Epithelial cell of proximal tubule (primary cell): ENCODE results near the gene FGD4. TPM values are rescaled to one million over a fixed set of nuclear protein-coding genes. Genes with fewer than 3 reads are reported as not detected.

Source experiments
- DNase-seq: peaks from one replicate; pipeline ENCODE4 v3.0.0-alpha.2; 2011; ENCODE audit warnings: low read depth
- H3K4me3 ChIP-seq: 2 replicates; pipeline ENCODE4 v1.5.1; 2011; ENCODE audit warnings: low read depth, mild to moderate bottlenecking, low read length
- CTCF ChIP-seq: conservative IDR thresholded peaks from 2 replicates; pipeline ENCODE4 v1.5.1; 2012; ENCODE audit warnings: low read depth, mild to moderate bottlenecking, low read length
- total RNA-seq: library from RNA; depleted of rRNA; stranded (reverse); fragments of >200 nt; gene quantifications from 2 replicates; pipeline ENCODE4 v1.2.3, GENCODE V29; 2015

FGD4 gene
- total RNA-seq, 1 donor from 2014 or later = 19.9 TPM

- DNase-seq = no peak
- no peak for TF ChIP-seq CTCF
- H3K4me3 ChIP-seq = no peak overlapping the region
These were observed 187.0 kb downstream of the FGD4 start for GRCh38 chr12:32586390-32586789.

DNA sequence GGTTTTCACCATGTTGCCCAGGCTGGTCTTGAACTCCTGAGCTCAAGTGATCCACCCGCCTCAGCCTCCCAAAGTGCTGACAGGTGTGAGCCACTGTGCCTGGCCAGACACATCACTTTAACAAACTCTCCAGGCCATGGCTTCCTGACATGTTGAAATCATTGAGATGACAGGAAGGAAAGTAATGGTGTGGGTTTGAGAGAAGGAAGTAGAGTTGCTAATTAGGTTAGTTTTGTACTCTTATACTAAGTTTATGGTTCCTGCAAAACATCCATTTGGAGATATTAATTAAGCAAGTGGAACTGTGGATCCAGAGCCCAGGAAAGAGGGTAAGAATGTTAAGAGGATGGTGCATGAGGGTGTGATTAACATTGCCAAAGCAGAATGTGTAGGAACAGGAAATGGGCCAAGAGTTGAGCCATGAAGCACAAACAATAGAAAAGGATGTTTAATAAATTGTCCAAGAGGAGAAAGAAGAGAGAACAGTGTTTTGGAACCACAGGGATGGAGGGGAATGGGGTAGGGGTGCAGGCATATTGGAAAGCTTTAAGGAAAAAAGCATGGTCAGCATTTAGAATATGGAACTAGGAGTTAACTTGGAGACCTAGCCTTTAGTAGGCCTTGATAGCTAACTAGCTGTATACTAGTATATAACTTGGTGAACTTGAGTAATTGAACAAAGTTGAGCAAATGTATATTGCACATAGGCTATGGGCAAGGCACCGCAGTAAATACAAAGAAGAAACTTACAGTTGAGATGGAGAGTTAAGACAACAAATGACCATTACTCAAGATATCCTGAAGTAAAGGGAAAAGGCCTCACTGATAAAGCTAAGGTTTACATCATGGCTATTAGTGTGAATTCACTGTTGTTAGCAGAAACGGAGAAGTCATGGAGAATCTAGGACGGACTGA lies 188.5 kb downstream of the FGD4 start:
- DNase-seq = no peak
- no peak for TF ChIP-seq CTCF
- no peak overlapping the region for H3K4me3 ChIP-seq

DNA sequence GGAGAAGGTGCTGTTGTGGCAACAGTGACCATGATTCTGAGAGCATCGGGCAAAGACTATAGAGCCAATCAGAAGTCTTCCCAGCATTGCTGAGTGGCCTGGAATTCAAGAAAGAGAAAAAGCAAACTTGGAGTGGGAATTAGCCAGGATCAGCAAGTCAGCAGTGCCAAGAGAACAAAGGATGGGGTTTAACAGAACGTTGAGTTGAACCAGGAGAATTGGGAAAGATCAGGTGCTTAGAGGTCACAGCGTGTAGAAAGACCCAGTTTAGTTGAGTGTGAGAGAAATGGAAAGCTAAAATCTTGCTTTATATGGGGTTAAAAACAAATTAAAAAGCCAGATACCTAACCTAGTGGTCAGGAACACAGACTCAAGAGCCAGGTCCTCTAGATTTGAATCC lies 189.2 kb downstream of the FGD4 start:
- TF ChIP-seq CTCF = no peak

GRCh38 chr12:32589165-32589865 lies 190.0 kb downstream of the FGD4 start:
- no peak overlapping the region for H3K4me3 ChIP-seq
- no peak for DNase-seq
- no peak for TF ChIP-seq CTCF

More for the DNA sequence above, 189.2 kb downstream of the FGD4 start:
- no peak for DNase-seq
- no peak overlapping the region for H3K4me3 ChIP-seq

DNA sequence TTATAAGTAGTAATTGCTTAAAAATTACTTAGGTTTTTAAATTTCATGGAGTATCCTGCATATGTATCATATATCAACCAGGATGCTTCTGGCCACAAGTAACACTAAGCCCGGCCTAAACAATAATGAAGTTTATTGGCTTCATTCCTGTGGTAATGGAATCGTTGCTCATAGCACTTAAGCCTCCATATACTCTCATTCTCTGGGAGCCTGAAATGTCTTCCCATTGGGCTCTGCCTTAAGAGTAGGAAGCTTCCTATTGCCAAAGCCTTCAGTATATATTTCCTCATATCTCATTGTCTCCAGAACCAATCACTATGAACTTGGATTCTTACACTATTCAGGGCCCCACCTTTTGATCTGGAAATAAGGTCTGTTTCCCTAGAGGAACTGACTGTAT lies 195.9 kb downstream of the FGD4 start:
- no peak for TF ChIP-seq CTCF
- H3K4me3 ChIP-seq = no peak overlapping the region
- DNase-seq = no peak

- no peak for DNase-seq
- TF ChIP-seq CTCF = no peak
- H3K4me3 ChIP-seq = no peak overlapping the region
These were observed 196.7 kb downstream of the FGD4 start for GRCh38 chr12:32596030-32596429.
